ENCODE results near the gene ZNF778.

The ZNF778 gene

GRCh38 chr16:89217388-89218191 lies at the start of gene ZNF778:
Gene ZNF778, plus strand, starts transcription at chr16:89217703. Its CDS starts 3,425 bp downstream, at chr16:89221128.
- peak within 1 kb of the TSS; percentile 87 for H3K4me2 ChIP-seq (ENCODE audit: insufficient read depth, low read length)
- H3K4me1 ChIP-seq (ENCODE audit: insufficient read depth, low read length) = peaks cover 26% of the 10 kb centered on the region
- H2AFZ ChIP-seq (ENCODE audit: low read depth, low read length) = peak within 1 kb of the TSS; percentile 93
- no peaks in the 10 kb centered on the region for H4K20me1 ChIP-seq (ENCODE audit: insufficient read depth, low read length)
- no peaks in the 10 kb centered on the region for H3K9me3 ChIP-seq (ENCODE audit: insufficient read depth, low read length, severe bottlenecking)
- peak; percentile 80 for DNase-seq
- no peak for TF ChIP-seq CTCF (IDR thresholded peaks at IDR 0.05; ENCODE audit: borderline replicate concordance, extremely low read depth, low read length, poor library complexity, severe bottlenecking)
- TF ChIP-seq EZH2 (IDR thresholded peaks at IDR 0.05; ENCODE audit: borderline replicate concordance, low read depth, low read length, severe bottlenecking) = no peak
- peak within 1 kb of the TSS; percentile 91 for H3K9ac ChIP-seq (ENCODE audit: low read depth, low read length)
- H3K79me2 ChIP-seq (ENCODE audit: insufficient read depth, low read length) = peaks cover 22% of the 10 kb centered on the region
- peak within 1 kb of the TSS; percentile 89 for H3K27ac ChIP-seq (ENCODE audit: low read length)
- H3K4me3 ChIP-seq (ENCODE audit: low read depth in 1 of 2, low read length in 2 of 2) = peak within 1 kb of the TSS; percentile 93 to 94
- ATAC-seq (ENCODE audit: insufficient read depth, low read depth) = peak; percentile 85
- no peaks in the 10 kb centered on the region for H3K27me3 ChIP-seq (ENCODE audit: insufficient read depth, low read length, poor library complexity)
- peaks cover 22% of the 10 kb centered on the region for H3K36me3 ChIP-seq (ENCODE audit: insufficient read depth, low read length)

- Histone ChIP-seq H3K4me3 (ENCODE audit: low read depth in 1 of 2, low read length in 2 of 2) (no peak overlapping the region), H4K20me1 (ENCODE audit: insufficient read depth, low read length) (peaks cover 31% of the 10 kb centered on the region), H3K27me3 (ENCODE audit: insufficient read depth, low read length, poor library complexity) (peaks cover 5% of the 10 kb centered on the region), H3K4me2 (ENCODE audit: insufficient read depth, low read length) (no peak overlapping the region), H2AFZ (ENCODE audit: low read depth, low read length) (no peak overlapping the region), H3K4me1 (ENCODE audit: insufficient read depth, low read length) (peaks cover 12% of the 10 kb centered on the region), H3K36me3 (ENCODE audit: insufficient read depth, low read length) (no peaks in the 10 kb centered on the region), H3K27ac (ENCODE audit: low read length) (no peak overlapping the region), H3K9me3 (ENCODE audit: insufficient read depth, low read length, severe bottlenecking) (no peaks in the 10 kb centered on the region), H3K79me2 (ENCODE audit: insufficient read depth, low read length) (no peaks in the 10 kb centered on the region), H3K9ac (ENCODE audit: low read depth, low read length) (no peak overlapping the region)
- no peak for ATAC-seq (ENCODE audit: insufficient read depth, low read depth)
- no peak for DNase-seq
- TF ChIP-seq EZH2 (IDR thresholded peaks at IDR 0.05; ENCODE audit: borderline replicate concordance, low read depth, low read length, severe bottlenecking) (no peak), CTCF (IDR thresholded peaks at IDR 0.05; ENCODE audit: borderline replicate concordance, extremely low read depth, low read length, poor library complexity, severe bottlenecking) (no peak)
These were observed 48.9 kb upstream of the ZNF778 start for GRCh38 chr16:89168381-89169189.

- H4K20me1 ChIP-seq (ENCODE audit: insufficient read depth, low read length) = peaks cover 37% of the 10 kb centered on the region
- H3K9ac ChIP-seq (ENCODE audit: low read depth, low read length) = no peak overlapping the region
- no peak overlapping the region for H3K4me2 ChIP-seq (ENCODE audit: insufficient read depth, low read length)
- ATAC-seq (ENCODE audit: insufficient read depth, low read depth) (no peak), DNase-seq (no peak)
- H3K36me3 ChIP-seq (ENCODE audit: insufficient read depth, low read length) = no peaks in the 10 kb centered on the region
- no peaks in the 10 kb centered on the region for H3K79me2 ChIP-seq (ENCODE audit: insufficient read depth, low read length)
- H3K27me3 ChIP-seq (ENCODE audit: insufficient read depth, low read length, poor library complexity) = peaks cover 5% of the 10 kb centered on the region
- H3K9me3 ChIP-seq (ENCODE audit: insufficient read depth, low read length, severe bottlenecking) = no peaks in the 10 kb centered on the region
- peaks cover 12% of the 10 kb centered on the region for H3K4me1 ChIP-seq (ENCODE audit: insufficient read depth, low read length)
- H3K27ac ChIP-seq (ENCODE audit: low read length) = no peak overlapping the region
- TF ChIP-seq CTCF (IDR thresholded peaks at IDR 0.05; ENCODE audit: borderline replicate concordance, extremely low read depth, low read length, poor library complexity, severe bottlenecking) (no peak), EZH2 (IDR thresholded peaks at IDR 0.05; ENCODE audit: borderline replicate concordance, low read depth, low read length, severe bottlenecking) (no peak)
- no peak overlapping the region for H2AFZ ChIP-seq (ENCODE audit: low read depth, low read length)
- H3K4me3 ChIP-seq (ENCODE audit: low read depth in 1 of 2, low read length in 2 of 2) = no peak overlapping the region
These were observed 47.7 kb upstream of the ZNF778 start for GRCh38 chr16:89169778-89170177.
